K562 (cell line): ENCODE results near the gene ZNF853. TPM values are rescaled to one million over a fixed set of nuclear protein-coding genes. Genes with fewer than 3 reads are reported as not detected.

Experiments
- ATF1 ChIP-seq, 2 experiments: fragments of 450-650 bp in 1 of 2; IDR thresholded peaks; 2 replicates each; pipeline ENCODE4 v1.6.1; 2016; ENCODE audit warnings: missing compliant biosample characterization in 1 of 2, missing genetic modification characterization in 1 of 2
- HDAC1 ChIP-seq, 2 experiments: fragments of 450-650 bp; IDR thresholded peaks; 2 replicates each; pipeline ENCODE4 v1.6.1; 2016 to 2017; ENCODE audit warnings: inconsistent platforms in 1 of 2, mild to moderate bottlenecking in 1 of 2, moderate library complexity in 1 of 2
- KHSRP ChIP-seq: fragments of 450-650 bp; IDR thresholded peaks from 2 replicates; pipeline ENCODE4 v1.6.1; 2017
- MYBL2 ChIP-seq, 2 experiments: fragments of 450-650 bp in 1 of 2; sonication (generic) in 1 of 2; formaldehyde crosslinking in 1 of 2; IDR thresholded peaks; 2 replicates each; pipeline versions ENCODE4 v1.6.1 to v1.8.1; 2017 to 2022; ENCODE audit warnings: borderline replicate concordance in 1 of 2, inconsistent platforms in 1 of 2, low read depth in 1 of 2, mild to moderate bottlenecking in 1 of 2, missing genetic modification reagents in 1 of 2, moderate library complexity in 1 of 2
- NR1H2 ChIP-seq: sonication (generic); formaldehyde crosslinking; IDR thresholded peaks from 2 replicates; pipeline ENCODE4 v1.4.0; 2020; ENCODE audit warnings: mild to moderate bottlenecking, missing genetic modification reagents
- PBX2 ChIP-seq, 2 experiments: IDR thresholded peaks in 1 of 2; conservative IDR thresholded peaks in 1 of 2; 2 replicates each; pipeline ENCODE4 v1.6.1; 2016; ENCODE audit warnings: low read depth in 2 of 2, mild to moderate bottlenecking in 1 of 2, missing compliant biosample characterization in 1 of 2, missing genetic modification characterization in 1 of 2, moderate library complexity in 1 of 2
- POU5F1 ChIP-seq: fragments of 150-350 bp; IDR thresholded peaks from 2 replicates; pipeline ENCODE4 v1.6.1; 2014; ENCODE audit warnings: borderline replicate concordance, low read length, low read depth, mild to moderate bottlenecking; ENCODE audit not compliant: partially characterized antibody
- polyA plus RNA-seq, 8 experiments: library from polyadenylated mRNA; depleted of rRNA in 4 of 8; stranded (reverse) in 5 of 8; unstranded in 3 of 8; fragments of >200 nt; fragmentation: Nextera tagmentation in 2 of 8; fragmentation: Illumina TruSeq in 1 of 8; extraction: Ambion mirVana in 2 of 8; extraction: Trizol in 1 of 8; gene quantifications; 2 replicates each; pipeline versions ENCODE4 v1.2.1 to v1.2.3, GENCODE V29; 2011 to 2014; ENCODE audit warnings: inconsistent platforms in 1 of 8, missing spikeins in 1 of 8
- total RNA-seq, 7 experiments: library from RNA; depleted of rRNA in 6 of 7; stranded (reverse); fragments of >200 nt in 6 of 7; fragmentation: Illumina TruSeq in 2 of 7; extraction: Trizol in 2 of 7; gene quantifications; 2 replicates each; pipeline versions ENCODE4 v1.2.1 to v1.2.3, GENCODE V29; 2011 to 2021; ENCODE audit warnings: low replicate concordance in 1 of 7

Gene ZNF853
- total and polyA plus RNA-seq, 9 of the 15 experiments (the other 6 are each of a cell fraction or from before 2014, with no cell fraction given), result 0.03 TPM; not detected in 8

GRCh38 chr7:6649241-6649961, 34.0 kb downstream of the ZNF853 start (continued):
- TF ChIP-seq KHSRP (no peak), NR1H2 (no peak), MYBL2 (IDR thresholded peaks at IDR 0.05; ENCODE audit: low read depth) (no peak), MYBL2 (CRISPR knock-in tag; IDR thresholded peaks at IDR 0.05; ENCODE audit: borderline replicate concordance) (no peak), PBX2 (CRISPR knock-in tag; IDR thresholded peaks at IDR 0.05; ENCODE audit: low read depth) (no peak), PBX2 (tag; conservative IDR thresholded peaks at IDR 0.05; ENCODE audit: low read depth) (no peak), ATF1 (CRISPR knock-in tag; IDR thresholded peaks at IDR 0.05) (no peak), ATF1 (tag; IDR thresholded peaks at IDR 0.05) (no peak), POU5F1 (no peak), HDAC1 (IDR thresholded peaks at IDR 0.05) (no peak)
- TF ChIP-seq, all 486 proteins: peak for 0
